H1 (cell line): Measurements from ENCODE around the gene MOV10L1. TPM values are rescaled to one million over a fixed set of nuclear protein-coding genes. Genes with fewer than 3 reads are reported as not detected.

ENCODE experiments used
- CTCF ChIA-PET: fragments of 300-600 bp; sonication (Branson Sonifier 250); formaldehyde crosslinking; loops from one replicate; lab custom pipeline; 2021; ENCODE audit not compliant: partially characterized antibody; lab: Charles Lee
- POLR2A ChIA-PET: fragments of 300-600 bp; sonication (Branson Sonifier 250); formaldehyde crosslinking; loops from one replicate; lab custom pipeline; 2021; ENCODE audit warnings: inconsistent platforms; ENCODE audit not compliant: partially characterized antibody; lab: Charles Lee
- DNase-seq, 2 experiments: peaks; one replicate each; pipeline versions ENCODE4 v3.0.0 to v3.0.0-alpha.2; 2010 to 2022; ENCODE audit warnings: low spot score in 2 of 2, low read depth in 1 of 2, mixed read lengths in 1 of 2
- FAIRE-seq: peaks from 2 replicates; lab custom pipeline; 2011; peaks lifted over from hg19 to GRCh38; lab: Jason Lieb, UNC
- H2AFZ ChIP-seq: 2 replicates; pipeline ENCODE4 v1.8.1; 2012; ENCODE audit warnings: low read length, inconsistent platforms
- H2AK5ac ChIP-seq: 2 replicates; pipeline ENCODE4 v1.6.1; 2013; ENCODE audit warnings: low read depth, low read length
- H2BK120ac ChIP-seq: replicated peaks from 2 replicates; pipeline ENCODE3; 2013; ENCODE audit warnings: low read depth, low read length, inconsistent platforms
- H2BK12ac ChIP-seq: 2 replicates; pipeline ENCODE4 v1.6.1; 2013; ENCODE audit warnings: low read depth, low read length
- H2BK15ac ChIP-seq: 2 replicates; pipeline ENCODE4 v1.6.1; 2013; ENCODE audit warnings: low read length
- H2BK20ac ChIP-seq: 2 replicates; pipeline ENCODE4 v1.6.1; 2013; ENCODE audit warnings: low read length
- H2BK5ac ChIP-seq: 2 replicates; pipeline ENCODE4 v1.6.1; 2013; ENCODE audit warnings: low read depth, low read length
- H3K14ac ChIP-seq: 2 replicates; pipeline ENCODE4 v1.6.1; 2013; ENCODE audit warnings: inconsistent platforms; ENCODE audit not compliant: insufficient read length
- H3K18ac ChIP-seq: 2 replicates; pipeline ENCODE4 v1.6.1; 2013; ENCODE audit warnings: low read length; ENCODE audit errors: extremely low read depth
- H3K23ac ChIP-seq: 2 replicates; pipeline ENCODE4 v1.6.1; 2013; ENCODE audit warnings: inconsistent platforms; ENCODE audit not compliant: insufficient read length
- H3K23me2 ChIP-seq: 2 replicates; pipeline ENCODE4 v1.6.1; 2013; ENCODE audit warnings: low read depth, low read length
- H3K27ac ChIP-seq: 2 replicates; pipeline ENCODE4 v1.6.1; 2011; ENCODE audit warnings: low read depth, low read length, inconsistent platforms
- H3K27me3 ChIP-seq, 4 experiments: replicated peaks in 1 of 4; 1 replicate in 1 of 4; 2 replicates in 3 of 4; pipeline versions ENCODE4 v1.6.1 to v1.8.1; 2011 to 2013; ENCODE audit warnings: low read length in 3 of 4, mild to moderate bottlenecking in 3 of 4, inconsistent platforms in 2 of 4, mixed read lengths in 2 of 4, moderate library complexity in 1 of 4; ENCODE audit not compliant: control insufficient read depth in 3 of 4, insufficient read depth in 3 of 4; ENCODE audit errors: extremely low read depth in 1 of 4
- H3K36me3 ChIP-seq, 4 experiments: 2 replicates each; pipeline versions ENCODE4 v1.6.1 to v1.8.1; 2011 to 2013; ENCODE audit warnings: mild to moderate bottlenecking in 4 of 4, low read length in 3 of 4, moderate library complexity in 2 of 4, control low read depth in 1 of 4, inconsistent platforms in 1 of 4; ENCODE audit not compliant: insufficient read depth in 4 of 4, control insufficient read depth in 2 of 4
- H3K4ac ChIP-seq: replicated peaks from 2 replicates; pipeline ENCODE3; 2013; ENCODE audit warnings: low read length, low read depth, mixed read lengths, inconsistent platforms; ENCODE audit not compliant: insufficient read length
- H3K4me1 ChIP-seq, 4 experiments: replicated peaks in 1 of 4; 1 replicate in 1 of 4; 2 replicates in 3 of 4; pipeline versions ENCODE4 v1.6.1 to v1.8.1; 2011 to 2013; ENCODE audit warnings: low read length in 3 of 4, inconsistent platforms in 2 of 4, mixed read lengths in 1 of 4; ENCODE audit not compliant: insufficient read depth in 4 of 4, control insufficient read depth in 3 of 4
- H3K4me2 ChIP-seq, 2 experiments: 2 replicates each; pipeline versions ENCODE4 v1.6.1 to v1.8.1; 2011 to 2013; ENCODE audit warnings: low read depth in 2 of 2, low read length in 2 of 2, control low read depth in 1 of 2, inconsistent platforms in 1 of 2, mild to moderate bottlenecking in 1 of 2; ENCODE audit not compliant: insufficient read depth in 1 of 2
- H3K4me3 ChIP-seq, 4 experiments: fragments of 200-600, 300-600 bp in 1 of 4; sonication (generic), shearing (Covaris generic), sonication (Bioruptor Twin) in 1 of 4; 2 replicates each; pipeline versions ENCODE4 v1.5.1 to v1.8.1; 2011 to 2016; ENCODE audit warnings: low read length in 4 of 4, low read depth in 3 of 4, control low read depth in 2 of 4, inconsistent platforms in 2 of 4, mild to moderate bottlenecking in 2 of 4, mixed read lengths in 1 of 4, moderate library complexity in 1 of 4; ENCODE audit not compliant: insufficient read depth in 2 of 4; ENCODE audit errors: extremely low read depth in 1 of 4
- H3K56ac ChIP-seq: replicated peaks from 2 replicates; pipeline ENCODE3; 2013; ENCODE audit warnings: low read depth, mild to moderate bottlenecking, mixed read lengths, low read length, inconsistent platforms; ENCODE audit not compliant: insufficient read length
- H3K79me1 ChIP-seq: 2 replicates; pipeline ENCODE4 v1.6.1; 2013; ENCODE audit warnings: low read depth, low read length, control low read depth
- H3K79me2 ChIP-seq, 2 experiments: 2 replicates each; pipeline versions ENCODE4 v1.6.1 to v1.8.1; 2012 to 2013; ENCODE audit warnings: low read length in 2 of 2, mild to moderate bottlenecking in 2 of 2, inconsistent platforms in 1 of 2; ENCODE audit not compliant: insufficient read depth in 2 of 2, control insufficient read depth in 1 of 2
- H3K9ac ChIP-seq, 4 experiments: replicated peaks in 1 of 4; 1 replicate in 1 of 4; 2 replicates in 3 of 4; pipeline versions ENCODE4 v1.6.1 to v1.8.1; 2011 to 2013; ENCODE audit warnings: low read depth in 3 of 4, low read length in 3 of 4, control low read depth in 2 of 4, mild to moderate bottlenecking in 2 of 4, moderate library complexity in 2 of 4, inconsistent platforms in 1 of 4; ENCODE audit errors: extremely low read depth in 1 of 4
- H3K9me3 ChIP-seq, 2 experiments: 2 replicates each; pipeline versions ENCODE4 v1.6.1 to v1.8.1; 2012 to 2013; ENCODE audit warnings: mild to moderate bottlenecking in 2 of 2, moderate library complexity in 2 of 2, control low read depth in 1 of 2, inconsistent platforms in 1 of 2, low read depth in 1 of 2, low read length in 1 of 2, mixed read lengths in 1 of 2; ENCODE audit not compliant: insufficient read depth in 2 of 2
- H4K20me1 ChIP-seq, 2 experiments: replicated peaks in 1 of 2; 2 replicates each; pipeline versions ENCODE3 to v1.8.1; 2011 to 2013; ENCODE audit warnings: inconsistent platforms in 2 of 2, low read length in 2 of 2, mild to moderate bottlenecking in 1 of 2; ENCODE audit not compliant: insufficient read depth in 2 of 2, control insufficient read depth in 1 of 2
- H4K5ac ChIP-seq: 2 replicates; pipeline ENCODE4 v1.6.1; 2013; ENCODE audit warnings: low read length, low read depth, mixed read lengths, inconsistent platforms; ENCODE audit not compliant: insufficient read length
- H4K8ac ChIP-seq: 2 replicates; pipeline ENCODE4 v1.8.0; 2013; ENCODE audit warnings: mild to moderate bottlenecking, moderate library complexity, low read length, inconsistent platforms; ENCODE audit not compliant: insufficient read depth; ENCODE audit errors: extremely low read depth
- H4K91ac ChIP-seq: replicated peaks from 2 replicates; pipeline ENCODE3; 2013; ENCODE audit warnings: low read length, mixed read lengths, inconsistent platforms; ENCODE audit not compliant: insufficient read length
- EP300 ChIP-seq, 2 experiments: IDR thresholded peaks; 1 replicate in 1 of 2; 2 replicates in 1 of 2; pipeline ENCODE4 v1.6.1; 2011 to 2012; ENCODE audit warnings: low read depth in 2 of 2, low read length in 2 of 2, mild to moderate bottlenecking in 2 of 2, borderline replicate concordance in 1 of 2, inconsistent platforms in 1 of 2, moderate library complexity in 1 of 2
- KDM5A ChIP-seq: fragments of 200-600 bp; IDR thresholded peaks from 2 replicates; pipeline ENCODE4 v1.7.1; 2012; ENCODE audit warnings: mild to moderate bottlenecking, low read length, inconsistent platforms, mixed read lengths
- WGBS, 2 experiments: shearing (Covaris generic) in 1 of 2; methylation state at CpG; one replicate each; pipeline versions ENCODE4 v1.1.6 to v1.1.7; 2013 to 2015; ENCODE audit warnings: low lambda C conversion rate in 2 of 2, mixed read lengths in 2 of 2, inconsistent platforms in 1 of 2, low coverage in 1 of 2, missing lambda C conversion rate in 1 of 2; ENCODE audit not compliant: insufficient replicate concordance in 2 of 2, insufficient coverage in 1 of 2, insufficient read length in 1 of 2; ENCODE audit errors: extremely low coverage in 1 of 2, missing lambda C conversion rate in 1 of 2; 5-methylcytosine and 5-hydroxymethylcytosine counted together
- polyA plus RNA-seq, 7 experiments: library from polyadenylated mRNA; depleted of rRNA in 3 of 7; stranded (reverse) in 5 of 7; unstranded in 2 of 7; fragments of >200 nt in 5 of 7; fragments of 200-250 nt in 2 of 7; gene quantifications; 1 replicate in 5 of 7; 2 replicates in 1 of 7; 4 replicates in 1 of 7; pipeline versions ENCODE4 v1.2.1 to v1.2.3, GENCODE V29; 2011 to 2013; ENCODE audit warnings: missing spikeins in 2 of 7, mixed read lengths in 2 of 7
- total RNA-seq: library from RNA; stranded (reverse); fragmentation: NEBNext Ultra II Directional; extraction: Animal tissue kit (Norgen Biotek cat#: 25700); gene quantifications from 2 replicates; pipeline ENCODE4 v1.2.1, GENCODE V29; 2021

MOV10L1 gene
- total and polyA plus RNA-seq, 2 of the 8 experiments (the other 6 are each of a cell fraction or from before 2014, with no cell fraction given): 0.32 TPM; not detected in 1

DNA sequence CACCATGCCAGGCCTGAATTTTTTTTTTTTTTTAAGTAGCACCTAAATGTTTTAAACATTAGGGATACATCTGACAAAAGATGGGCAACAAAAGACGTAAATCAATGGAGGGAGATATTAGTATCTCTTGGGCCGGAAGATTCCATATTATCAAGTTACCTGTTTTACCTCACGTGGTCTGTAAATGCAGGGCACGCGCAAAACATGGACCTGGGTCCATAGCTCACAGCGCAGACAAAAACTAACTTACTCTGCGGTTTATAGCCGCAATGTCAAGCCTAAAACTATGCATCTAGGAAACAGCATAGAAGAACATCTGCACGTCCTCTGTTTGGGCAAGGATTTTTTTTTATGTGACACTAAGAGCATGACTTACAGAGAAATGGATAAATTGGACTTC, 49.2 kb downstream of the MOV10L1 start:
- POLR2A ChIA-PET: interaction anchor here (0.7 kb wide), 1 partner anchor 9 kb away, joined by 4 read pairs; no protein-coding TSS in a partner anchor
- FAIRE-seq: no peak
- no peak overlapping the region for H4K8ac ChIP-seq

More for the DNA sequence above, 49.2 kb downstream of the MOV10L1 start:
- Histone ChIP-seq H3K79me1 (no peaks in the 10 kb centered on the region), H2BK12ac (no peak overlapping the region), H4K91ac (no peak overlapping the region), H3K79me2 (no peaks in the 10 kb centered on the region), H2AFZ (no peak overlapping the region), H3K14ac (no peak overlapping the region), H4K5ac (no peak overlapping the region), H4K20me1 (no peaks in the 10 kb centered on the region), H3K27ac (no peak overlapping the region), H3K4me3 (no peak overlapping the region), H3K9ac (no peak overlapping the region), H3K23ac (no peak overlapping the region), H2BK20ac (no peak overlapping the region), H3K56ac (no peak overlapping the region), H3K4ac (no peak overlapping the region), H3K4me2 (no peak overlapping the region), H2AK5ac (no peak overlapping the region), H3K36me3 (no peaks in the 10 kb centered on the region)
- no peak for DNase-seq
- TF ChIP-seq EP300 (IDR thresholded peaks at IDR 0.05; ENCODE audit: borderline replicate concordance in 1 of 2, low read depth in 2 of 2, low read length in 2 of 2) (no peak), KDM5A (no peak)
- TF ChIP-seq, all 59 proteins: peak for 0
- WGBS, 2 experiments: 90% methylated on average over 9 of the region's 9 CpGs; no CpG with 5 or more reads in 1 of the 2 experiments
- Histone ChIP-seq H3K9me3 (no peaks in the 10 kb centered on the region), H2BK15ac (no peak overlapping the region), H2BK5ac (no peak overlapping the region), H2BK120ac (no peak overlapping the region), H3K18ac (no peak overlapping the region), H3K4me1 (no peaks in the 10 kb centered on the region), H3K23me2 (no peaks in the 10 kb centered on the region), H3K27me3 (no peaks in the 10 kb centered on the region)
- CTCF ChIA-PET: interaction anchor here (0.6 kb wide), 1 partner anchor 11 kb away, joined by 3 read pairs; no protein-coding TSS in a partner anchor
